ENCODE data around the gene TBC1D9B. TPM values are rescaled to one million over a fixed set of nuclear protein-coding genes. Genes with fewer than 3 reads are reported as not detected.

The TBC1D9B gene
- total and polyA plus RNA-seq, 2 of the 13 experiments (the other 11 are each of a cell fraction or from before 2014, with no cell fraction given), result 35.0 to 50.0 TPM

GRCh38 chr5:179858586-179859427 is 48.9 kb downstream of the TBC1D9B start, which contains the start of gene MRNIP (continued):
- TF ChIP-seq ZSCAN31 (CRISPR knock-in tag; IDR thresholded peaks at IDR 0.05; ENCODE audit: low read depth), result peak; percentile 92
- TF ChIP-seq PRDM10 (CRISPR knock-in tag; IDR thresholded peaks at IDR 0.05; ENCODE audit: low read depth), result no peak
- no peak; the same call in 1 of the 2 replicates for TF ChIP-seq ZSCAN21 (CRISPR knock-in tag; IDR thresholded peaks at IDR 0.05; ENCODE audit: borderline replicate concordance)
- TF ChIP-seq HMGXB3 (CRISPR knock-in tag; IDR thresholded peaks at IDR 0.05; ENCODE audit: borderline replicate concordance), result peak; percentile 85; the same call in 1 of the 2 replicates
- TF ChIP-seq ZNF430 (CRISPR knock-in tag; IDR thresholded peaks at IDR 0.05), result peak; percentile 87
- TF ChIP-seq TBL1XR1 (IDR thresholded peaks at IDR 0.05; ENCODE audit: borderline replicate concordance, low read length, partially characterized antibody), result no peak
- no peak for TF ChIP-seq ZNF512 (CRISPR knock-in tag; IDR thresholded peaks at IDR 0.05)
- peak; percentile 91; the same call in 1 of the 2 replicates for TF ChIP-seq ARNT2 (CRISPR knock-in tag; IDR thresholded peaks at IDR 0.05; ENCODE audit: low read depth)
- peak; percentile 9; the same call in 1 of the 2 replicates for TF ChIP-seq ZNF367 (CRISPR knock-in tag; IDR thresholded peaks at IDR 0.05; ENCODE audit: borderline replicate concordance)
- TF ChIP-seq ZNF792 (CRISPR knock-in tag; IDR thresholded peaks at IDR 0.05), result peak; percentile 56
- TF ChIP-seq SMC3 (IDR thresholded peaks at IDR 0.05; ENCODE audit: low read length), result no peak
- TF ChIP-seq ZFP91 (CRISPR knock-in tag; IDR thresholded peaks at IDR 0.05; ENCODE audit: borderline replicate concordance), result peak; percentile 94
- TF ChIP-seq ZGPAT (CRISPR knock-in tag; IDR thresholded peaks at IDR 0.05), result peak; percentile 82

Measured in HepG2 (cell line).